Measurements from ENCODE around the gene PVALEF. TPM values are rescaled to one million over a fixed set of nuclear protein-coding genes. Genes with fewer than 3 reads are reported as not detected.
A peak's percentile ranks its signal among the peaks of the same experiment; 100 is the strongest.

The PVALEF gene
- total and polyA plus RNA-seq, 2 experiments from 2014 or later, result not detected

DNA sequence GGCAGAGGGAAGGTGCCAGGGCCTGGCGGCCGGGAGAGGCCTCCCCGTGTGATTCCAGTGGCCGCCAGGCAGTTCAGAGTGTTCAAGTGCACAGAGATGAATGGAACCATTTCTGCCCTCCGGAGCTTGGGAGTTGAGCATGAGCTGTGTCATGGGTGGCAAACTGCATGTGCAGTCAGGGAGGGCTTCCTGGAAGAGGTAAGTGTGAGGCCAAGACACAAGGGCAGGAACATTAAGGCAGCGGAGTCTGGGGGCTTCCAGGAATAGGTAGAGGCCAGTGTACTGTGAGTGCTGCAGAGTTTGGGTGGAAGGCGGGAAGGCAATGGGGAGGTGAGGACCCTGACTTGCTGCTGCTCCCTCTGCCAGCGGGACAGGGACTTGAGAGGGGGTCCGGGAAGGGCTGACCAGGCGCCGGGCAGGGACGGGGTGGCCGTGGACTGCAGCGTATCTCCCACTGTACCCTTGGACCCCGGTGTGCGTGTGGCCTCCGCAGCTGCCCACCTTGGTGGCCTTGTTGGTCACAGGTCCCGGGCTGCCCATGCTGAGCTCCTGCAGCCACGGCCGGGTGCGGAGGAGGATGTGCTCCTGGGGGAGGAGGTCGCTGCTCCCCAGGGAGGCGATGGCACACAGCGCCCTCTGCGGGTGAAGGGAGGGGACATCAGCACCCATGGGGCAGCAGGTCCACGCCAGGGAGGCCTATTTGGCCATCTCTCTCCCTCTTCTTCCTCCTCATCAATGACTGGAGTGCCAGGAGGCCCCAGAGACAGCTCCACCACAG, 64.9 kb downstream of the PVALEF start:
- H3K4me1 ChIP-seq (ENCODE audit: insufficient read depth), result no peaks in the 10 kb centered on the region
- in situ Hi-C loops (cut with MboI), result no loop called here
- H3K27me3 ChIP-seq (replicated peaks; ENCODE audit: insufficient read depth), result no peaks in the 10 kb centered on the region
- no peaks in the 10 kb centered on the region for H3K9me2 ChIP-seq (ENCODE audit: insufficient read depth)
- no peaks in the 10 kb centered on the region for H3F3A ChIP-seq (ENCODE audit: insufficient read depth)
- H3K9me3 ChIP-seq (ENCODE audit: low read depth), result no peaks in the 10 kb centered on the region
- H3K4me3 ChIP-seq, result no peak overlapping the region
- H3K36me3 ChIP-seq (ENCODE audit: low read depth), result no peaks in the 10 kb centered on the region
- H4K20me1 ChIP-seq (ENCODE audit: insufficient read depth), result no peaks in the 10 kb centered on the region
- no peak overlapping the region for H2AFZ ChIP-seq
- H3K79me2 ChIP-seq (ENCODE audit: insufficient read depth), result no peaks in the 10 kb centered on the region
- H3K27ac ChIP-seq, result no peak overlapping the region
- TF ChIP-seq EZH2 (IDR thresholded peaks at IDR 0.05; ENCODE audit: insufficient read depth, poor library complexity, severe bottlenecking) (no peak), EZH2phosphoT487 (IDR thresholded peaks at IDR 0.05; ENCODE audit: insufficient read depth, low read depth) (no peak)
- WGBS, 2 experiments (ENCODE audit: low coverage in 1 of 2, low lambda C conversion rate in 2 of 2, missing lambda C conversion rate in 2 of 2), result 93 to 96% methylated on average over 17 to 25 of the region's 26 CpGs
- DNase-seq, result no peak
- no peak overlapping the region for H3K4me2 ChIP-seq (ENCODE audit: unreplicated experiment)
- H3K9ac ChIP-seq, result no peak overlapping the region

- TF ChIP-seq EZH2phosphoT487 (IDR thresholded peaks at IDR 0.05; ENCODE audit: insufficient read depth, low read depth), result no peak
- no peak for TF ChIP-seq EZH2 (IDR thresholded peaks at IDR 0.05; ENCODE audit: insufficient read depth, poor library complexity, severe bottlenecking)
- in situ Hi-C loops (cut with MboI), result no loop called here
- no peaks in the 10 kb centered on the region for H3K9me2 ChIP-seq (ENCODE audit: insufficient read depth)
- no peak overlapping the region for H3K4me3 ChIP-seq
- no peaks in the 10 kb centered on the region for H3K4me1 ChIP-seq (ENCODE audit: insufficient read depth)
- no peak overlapping the region for H3K27ac ChIP-seq
- no peaks in the 10 kb centered on the region for H4K20me1 ChIP-seq (ENCODE audit: insufficient read depth)
- no peaks in the 10 kb centered on the region for H3F3A ChIP-seq (ENCODE audit: insufficient read depth)
- no peaks in the 10 kb centered on the region for H3K36me3 ChIP-seq (ENCODE audit: low read depth)
- no peak for DNase-seq
- 0 out of 2 replicates have a peak, but pooled peaks cover 7% of the 10 kb centered on the region for H3K79me2 ChIP-seq (ENCODE audit: insufficient read depth)
- no peak overlapping the region for H3K4me2 ChIP-seq (ENCODE audit: unreplicated experiment)
- WGBS, 2 experiments (ENCODE audit: low coverage in 1 of 2, low lambda C conversion rate in 2 of 2, missing lambda C conversion rate in 2 of 2), result 93% methylated on average over 31 of the region's 31 CpGs
- H3K9me3 ChIP-seq (ENCODE audit: low read depth), result no peaks in the 10 kb centered on the region
- H2AFZ ChIP-seq, result no peak overlapping the region
- no peaks in the 10 kb centered on the region for H3K27me3 ChIP-seq (replicated peaks; ENCODE audit: insufficient read depth)
- no peak overlapping the region for H3K9ac ChIP-seq
These were observed 65.9 kb downstream of the PVALEF start for GRCh38 chr17:81231121-81231645.

- H2AFZ ChIP-seq, result no peak overlapping the region
- H3K27me3 ChIP-seq (replicated peaks; ENCODE audit: insufficient read depth), result no peaks in the 10 kb centered on the region
- no peak for DNase-seq
- H3K27ac ChIP-seq, result no peak overlapping the region
- no peak overlapping the region for H3K9ac ChIP-seq
- peaks cover 13% of the 10 kb centered on the region; the same call in 1 of the 2 replicates for H3K79me2 ChIP-seq (ENCODE audit: insufficient read depth)
- H3K4me1 ChIP-seq (ENCODE audit: insufficient read depth), result no peaks in the 10 kb centered on the region
- H4K20me1 ChIP-seq (ENCODE audit: insufficient read depth), result no peaks in the 10 kb centered on the region
- 92 to 94% methylated on average over 35 to 38 of the region's 43 CpGs for WGBS, 2 experiments (ENCODE audit: low coverage in 1 of 2, low lambda C conversion rate in 2 of 2, missing lambda C conversion rate in 2 of 2)
- H3K9me3 ChIP-seq (ENCODE audit: low read depth), result no peaks in the 10 kb centered on the region
- H3K9me2 ChIP-seq (ENCODE audit: insufficient read depth), result no peaks in the 10 kb centered on the region
- no peak overlapping the region for H3K4me2 ChIP-seq (ENCODE audit: unreplicated experiment)
- H3F3A ChIP-seq (ENCODE audit: insufficient read depth), result no peaks in the 10 kb centered on the region
- H3K4me3 ChIP-seq, result no peak overlapping the region
- no peak for TF ChIP-seq EZH2 (IDR thresholded peaks at IDR 0.05; ENCODE audit: insufficient read depth, poor library complexity, severe bottlenecking)
- TF ChIP-seq EZH2phosphoT487 (IDR thresholded peaks at IDR 0.05; ENCODE audit: insufficient read depth, low read depth), result no peak
- in situ Hi-C loops (cut with MboI), result no loop called here
- no peaks in the 10 kb centered on the region for H3K36me3 ChIP-seq (ENCODE audit: low read depth)
These were observed 66.7 kb downstream of the PVALEF start for GRCh38 chr17:81231766-81232581.

MicroRNA genes within 50 kb of the gene (microRNA counts, 767-probe panel; counts per million panel counts)
- 447 counts per million, percentile 86 among the panel's probes with 10 or more counts for microRNA hsa-miR-1250
- 4,826 counts per million, percentile 89 among the panel's probes with 10 or more counts for microRNA hsa-miR-338-3p
- 447 counts per million, percentile 86 among the panel's probes with 10 or more counts for microRNA hsa-miR-338-5p
- microRNA hsa-miR-657, result 447 counts per million, percentile 86 among the panel's probes with 10 or more counts

Small RNA genes lying within 50 kb of the gene (microRNA-seq; reads per million reads assigned to microRNA genes)
- not detected for gene MIR1250 (ENCODE audit: borderline number of aligned reads)
- not detected for gene MIR3065 (ENCODE audit: borderline number of aligned reads)
- not detected for gene MIR338 (ENCODE audit: borderline number of aligned reads)
- gene MIR657 (ENCODE audit: borderline number of aligned reads), result not detected

Small RNA genes lying within 50 kb of the gene (small RNA-seq; reads per million reads assigned to genes)
- not detected for gene MIR1250 (ENCODE audit: low read depth, low replicate concordance)
- gene MIR3065 (ENCODE audit: low read depth, low replicate concordance), result not detected
- not detected for gene MIR657 (ENCODE audit: low read depth, low replicate concordance)

Other genes with a start within 250 kb of the PVALEF start
- gene CHMP6, start 173.7 kb upstream of the PVALEF start, total RNA-seq (2014; rRNA removed; shearing (Covaris generic)), result 8.2 and 14.1 TPM in 2 replicates
- 34.0 and 37.1 TPM in 2 replicates for gene CHMP6, start 173.7 kb upstream of the PVALEF start, polyA plus RNA-seq (2016; fragmentation: Nextera tagmentation; extraction: Ambion mirVana)
- 30.6 and 31.7 TPM in 2 replicates for gene BAIAP2, start 130.4 kb upstream of the PVALEF start, total RNA-seq (2014; rRNA removed; shearing (Covaris generic))
- 28.2 and 31.5 TPM in 2 replicates for gene BAIAP2, start 130.4 kb upstream of the PVALEF start, polyA plus RNA-seq (2016; fragmentation: Nextera tagmentation; extraction: Ambion mirVana)
- gene AATK, start 714 bp downstream of the PVALEF start, total RNA-seq (2014; rRNA removed; shearing (Covaris generic)), result 1.6 and 4.0 TPM in 2 replicates
- gene AATK, start 714 bp downstream of the PVALEF start, polyA plus RNA-seq (2016; fragmentation: Nextera tagmentation; extraction: Ambion mirVana), result 0.18 and 0.25 TPM in 2 replicates
- gene CEP131, start 57.5 kb downstream of the PVALEF start, total RNA-seq (2014; rRNA removed; shearing (Covaris generic)), result 8.0 and 14.2 TPM in 2 replicates
- 5.6 and 6.1 TPM in 2 replicates for gene CEP131, start 57.5 kb downstream of the PVALEF start, polyA plus RNA-seq (2016; fragmentation: Nextera tagmentation; extraction: Ambion mirVana)
- gene TEPSIN, start 73.5 kb downstream of the PVALEF start, total RNA-seq (2014; rRNA removed; shearing (Covaris generic)), result 16.1 and 24.4 TPM in 2 replicates
- gene TEPSIN, start 73.5 kb downstream of the PVALEF start, polyA plus RNA-seq (2016; fragmentation: Nextera tagmentation; extraction: Ambion mirVana), result 2.2 and 2.7 TPM in 2 replicates
- gene NDUFAF8, start 73.8 kb downstream of the PVALEF start, total RNA-seq (2014; rRNA removed; shearing (Covaris generic)), result 17.2 and 53.1 TPM in 2 replicates
- 134 and 136 TPM in 2 replicates for gene NDUFAF8, start 73.8 kb downstream of the PVALEF start, polyA plus RNA-seq (2016; fragmentation: Nextera tagmentation; extraction: Ambion mirVana)
- 133 and 137 TPM in 2 replicates for gene SLC38A10, start 129.8 kb downstream of the PVALEF start, total RNA-seq (2014; rRNA removed; shearing (Covaris generic))
- 58.6 and 61.8 TPM in 2 replicates for gene SLC38A10, start 129.8 kb downstream of the PVALEF start, polyA plus RNA-seq (2016; fragmentation: Nextera tagmentation; extraction: Ambion mirVana)
- 3.0 and 5.2 TPM in 2 replicates for gene BAHCC1, start 229.9 kb downstream of the PVALEF start, total RNA-seq (2014; rRNA removed; shearing (Covaris generic))
- 0.91 and 1.3 TPM in 2 replicates for gene BAHCC1, start 229.9 kb downstream of the PVALEF start, polyA plus RNA-seq (2016; fragmentation: Nextera tagmentation; extraction: Ambion mirVana)

Data from GM23248 (cell line).